ENCODE results near the gene TPTE. TPM values are rescaled to one million over a fixed set of nuclear protein-coding genes. Genes with fewer than 3 reads are reported as not detected.
"Not testable (repeated sequence)": the region's sequence is repeated elsewhere in the genome, so short reads cannot be mapped to it uniquely, and the experiment has no call there.

The TPTE gene
- total RNA-seq, 1 donor from 2014 or later: not detected

GRCh38 chr21:10640446-10640845 is 119.1 kb downstream of the TPTE start:
- Histone ChIP-seq H3K4me2 (no peak overlapping the region), H2AFZ (replicated peaks) (no peak overlapping the region), H3F3A (ENCODE audit: low read depth) (no peaks in the 10 kb centered on the region), H3K4me1 (no peaks in the 10 kb centered on the region), H3K9ac (no peak overlapping the region), H3K4me3 (no peak overlapping the region), H3K27me3 (no peaks in the 10 kb centered on the region), H4K20me1 (ENCODE audit: low read depth) (no peaks in the 10 kb centered on the region), H3K36me3 (no peaks in the 10 kb centered on the region), H3K79me2 (ENCODE audit: low read depth) (no peaks in the 10 kb centered on the region), H3K9me3 (ENCODE audit: low read depth) (peaks cover 76% of the 10 kb centered on the region), H3K27ac (no peak overlapping the region)
- no peaks in the 10 kb centered on the region for H3K9me3 Mint-ChIP-seq
- no peak overlapping the region for H3K4me3 Mint-ChIP-seq
- H3K27ac Mint-ChIP-seq: no peak overlapping the region
- H3K36me3 Mint-ChIP-seq: no peaks in the 10 kb centered on the region
- H3K4me1 Mint-ChIP-seq: no peaks in the 10 kb centered on the region
- no peaks in the 10 kb centered on the region for H3K27me3 Mint-ChIP-seq (ENCODE audit: insufficient read depth, low read depth)
- no peak for DNase-seq (ENCODE audit: low spot score)
- TF ChIP-seq EZH2 (IDR thresholded peaks at IDR 0.05) (no peak), CTCF (IDR thresholded peaks at IDR 0.05) (no peak), EZH2phosphoT487 (IDR thresholded peaks at IDR 0.05) (no peak)

DNA sequence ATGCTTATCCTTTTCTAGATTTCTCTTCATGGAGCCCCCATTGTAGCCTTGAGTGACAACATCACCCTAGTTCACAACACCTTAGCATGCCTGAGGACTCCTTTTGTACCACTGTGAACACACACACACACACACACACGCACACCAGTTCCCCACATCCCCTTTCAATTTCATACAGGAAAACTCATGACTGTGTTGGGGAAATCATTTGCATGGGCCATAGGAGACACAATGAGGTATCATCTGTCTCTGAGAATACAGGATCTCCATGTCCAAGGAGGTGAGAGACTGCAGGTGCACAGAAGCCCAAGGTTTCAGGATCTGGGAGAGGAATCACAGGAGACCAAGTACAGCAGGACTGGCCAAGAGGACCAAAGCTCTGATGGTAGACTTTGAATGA is 119.7 kb downstream of the TPTE start:
- no peaks in the 10 kb centered on the region for H3K79me2 ChIP-seq (ENCODE audit: low read depth)
- no peak overlapping the region for H2AFZ ChIP-seq (replicated peaks)
- TF ChIP-seq EZH2phosphoT487 (IDR thresholded peaks at IDR 0.05) (no peak), CTCF (IDR thresholded peaks at IDR 0.05) (no peak), EZH2 (IDR thresholded peaks at IDR 0.05) (no peak)
- Mint-ChIP-seq H3K27ac (no peak overlapping the region), H3K4me1 (no peaks in the 10 kb centered on the region), H3K4me3 (no peak overlapping the region), H3K9me3 (no peaks in the 10 kb centered on the region), H3K27me3 (ENCODE audit: insufficient read depth, low read depth) (no peaks in the 10 kb centered on the region), H3K36me3 (no peaks in the 10 kb centered on the region)
- H3K9me3 ChIP-seq (ENCODE audit: low read depth): peaks cover 76% of the 10 kb centered on the region
- H3F3A ChIP-seq (ENCODE audit: low read depth): no peaks in the 10 kb centered on the region
- no peaks in the 10 kb centered on the region for H3K27me3 ChIP-seq
- H3K36me3 ChIP-seq: no peaks in the 10 kb centered on the region
- H3K4me2 ChIP-seq: no peak overlapping the region
- H3K9ac ChIP-seq: no peak overlapping the region
- DNase-seq (ENCODE audit: low spot score): no peak
- H3K27ac ChIP-seq: no peak overlapping the region
- H4K20me1 ChIP-seq (ENCODE audit: low read depth): no peaks in the 10 kb centered on the region
- H3K4me1 ChIP-seq: no peaks in the 10 kb centered on the region
- H3K4me3 ChIP-seq: no peak overlapping the region

DNA sequence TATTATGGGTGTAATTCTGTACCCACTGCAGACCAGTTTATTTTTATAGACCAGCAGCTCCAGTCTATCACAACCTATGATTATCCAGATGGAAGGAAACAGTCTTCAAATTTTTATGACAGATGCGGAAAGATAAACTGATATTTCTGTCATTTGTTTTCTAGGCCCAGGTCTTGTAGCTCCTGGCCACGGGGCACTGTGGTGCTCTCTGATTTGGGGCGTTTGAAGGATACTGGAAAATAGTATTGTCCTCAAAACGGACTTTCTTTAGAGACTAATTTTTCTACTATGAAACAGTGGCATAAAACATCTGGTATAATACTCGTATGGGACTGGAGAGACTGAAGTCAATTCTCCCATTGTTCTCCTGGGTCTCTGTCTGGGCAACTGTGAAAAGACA is 124.3 kb downstream of the TPTE start:
- H3K27me3 Mint-ChIP-seq (ENCODE audit: insufficient read depth, low read depth); H3K36me3 ChIP-seq; H3K4me1 Mint-ChIP-seq; H3K27me3 ChIP-seq; H3K4me1 ChIP-seq; H3K27ac Mint-ChIP-seq; H3K36me3 Mint-ChIP-seq; H3F3A ChIP-seq (ENCODE audit: low read depth); H3K4me2 ChIP-seq; H3K27ac ChIP-seq; H4K20me1 ChIP-seq (ENCODE audit: low read depth); H3K4me3 ChIP-seq; H3K4me3 Mint-ChIP-seq; H2AFZ ChIP-seq (replicated peaks); DNase-seq (ENCODE audit: low spot score); H3K9ac ChIP-seq; H3K79me2 ChIP-seq (ENCODE audit: low read depth): not testable (repeated sequence)
- peaks cover 21% of the 10 kb centered on the region for H3K9me3 Mint-ChIP-seq
- H3K9me3 ChIP-seq (ENCODE audit: low read depth): peaks cover 78% of the 10 kb centered on the region

- H3K4me1 ChIP-seq; H3F3A ChIP-seq (ENCODE audit: low read depth); H3K36me3 Mint-ChIP-seq; H3K27ac Mint-ChIP-seq; H3K27ac ChIP-seq; H3K4me1 Mint-ChIP-seq; H3K4me2 ChIP-seq; H3K27me3 ChIP-seq; H4K20me1 ChIP-seq (ENCODE audit: low read depth); H3K4me3 ChIP-seq; H3K9ac ChIP-seq; DNase-seq (ENCODE audit: low spot score); H3K79me2 ChIP-seq (ENCODE audit: low read depth); H3K27me3 Mint-ChIP-seq (ENCODE audit: insufficient read depth, low read depth); H3K36me3 ChIP-seq; H2AFZ ChIP-seq (replicated peaks); H3K4me3 Mint-ChIP-seq: not testable (repeated sequence)
- peaks cover 53% of the 10 kb centered on the region for H3K9me3 ChIP-seq (ENCODE audit: low read depth)
- peaks cover 21% of the 10 kb centered on the region for H3K9me3 Mint-ChIP-seq
Observed at GRCh38 chr21:10649350-10650149, 128.2 kb downstream of the TPTE start.

GRCh38 chr21:10650297-10650696 is 128.9 kb downstream of the TPTE start:
- H3K36me3 ChIP-seq, H3K27ac Mint-ChIP-seq: not testable (repeated sequence)

More at GRCh38 chr21:10650297-10650696, 128.9 kb downstream of the TPTE start:
- not testable (repeated sequence) for H3K27ac ChIP-seq; H3F3A ChIP-seq (ENCODE audit: low read depth); H3K4me3 Mint-ChIP-seq; H3K27me3 Mint-ChIP-seq (ENCODE audit: insufficient read depth, low read depth); H3K9ac ChIP-seq; H4K20me1 ChIP-seq (ENCODE audit: low read depth); H3K4me1 Mint-ChIP-seq; H2AFZ ChIP-seq (replicated peaks); H3K4me1 ChIP-seq; H3K79me2 ChIP-seq (ENCODE audit: low read depth); DNase-seq (ENCODE audit: low spot score); H3K36me3 Mint-ChIP-seq; H3K4me3 ChIP-seq; H3K27me3 ChIP-seq; H3K4me2 ChIP-seq
- peaks cover 45% of the 10 kb centered on the region for H3K9me3 ChIP-seq (ENCODE audit: low read depth)
- H3K9me3 Mint-ChIP-seq: peaks cover 21% of the 10 kb centered on the region
